GM13976 (cell line): ENCODE data around the gene CIAO2B.

Experiments used
- DNase-seq: peaks from one replicate; pipeline ENCODE4 v3.0.0; 2012; ENCODE audit warnings: low spot score
- in situ Hi-C: fragments of 300-500 bp; cut with MboI; formaldehyde crosslinking; loops from one replicate; pipeline ENCODE4 v1.12.0; 2022; ENCODE audit warnings: low sequenced_read_pairs, mixed read lengths, inconsistent platforms; ENCODE audit not compliant: unreplicated experiment
- TF ChIP-seq, protein P1 (sequence below): IDR thresholded peaks from 2 replicates; pipeline ENCODE4 v1.5.1; 2012; ENCODE audit warnings: borderline replicate concordance, mild to moderate bottlenecking; ENCODE audit not compliant: insufficient read depth; ENCODE audit errors: extremely low read depth, missing control alignments, control extremely low read depth

Gene CIAO2B

DNA sequence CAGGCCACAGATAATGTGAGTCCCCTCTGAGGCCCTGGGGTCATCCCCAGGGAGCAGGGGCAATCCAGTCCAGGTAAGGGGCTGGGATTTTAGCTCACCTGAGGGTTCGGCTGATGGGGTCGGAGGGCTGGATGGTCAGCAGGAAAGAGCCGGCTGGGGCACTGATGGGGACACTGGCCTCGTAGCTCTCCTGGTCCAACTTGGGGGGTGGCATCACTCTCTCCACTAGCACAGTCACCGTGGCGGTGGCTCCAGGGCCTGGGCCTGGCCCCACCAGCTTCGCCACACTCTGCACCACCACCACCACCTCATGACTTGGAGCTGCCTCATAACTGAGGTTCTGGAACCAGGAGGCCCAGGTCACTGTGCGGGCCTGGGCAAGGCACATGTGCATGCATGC is 22.4 kb downstream of the CIAO2B start:
- TF ChIP-seq, protein P1, sequence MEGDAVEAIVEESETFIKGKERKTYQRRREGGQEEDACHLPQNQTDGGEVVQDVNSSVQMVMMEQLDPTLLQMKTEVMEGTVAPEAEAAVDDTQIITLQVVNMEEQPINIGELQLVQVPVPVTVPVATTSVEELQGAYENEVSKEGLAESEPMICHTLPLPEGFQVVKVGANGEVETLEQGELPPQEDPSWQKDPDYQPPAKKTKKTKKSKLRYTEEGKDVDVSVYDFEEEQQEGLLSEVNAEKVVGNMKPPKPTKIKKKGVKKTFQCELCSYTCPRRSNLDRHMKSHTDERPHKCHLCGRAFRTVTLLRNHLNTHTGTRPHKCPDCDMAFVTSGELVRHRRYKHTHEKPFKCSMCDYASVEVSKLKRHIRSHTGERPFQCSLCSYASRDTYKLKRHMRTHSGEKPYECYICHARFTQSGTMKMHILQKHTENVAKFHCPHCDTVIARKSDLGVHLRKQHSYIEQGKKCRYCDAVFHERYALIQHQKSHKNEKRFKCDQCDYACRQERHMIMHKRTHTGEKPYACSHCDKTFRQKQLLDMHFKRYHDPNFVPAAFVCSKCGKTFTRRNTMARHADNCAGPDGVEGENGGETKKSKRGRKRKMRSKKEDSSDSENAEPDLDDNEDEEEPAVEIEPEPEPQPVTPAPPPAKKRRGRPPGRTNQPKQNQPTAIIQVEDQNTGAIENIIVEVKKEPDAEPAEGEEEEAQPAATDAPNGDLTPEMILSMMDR, result no peak
- in situ Hi-C loops, result no loop called here
- no peak for DNase-seq

DNA sequence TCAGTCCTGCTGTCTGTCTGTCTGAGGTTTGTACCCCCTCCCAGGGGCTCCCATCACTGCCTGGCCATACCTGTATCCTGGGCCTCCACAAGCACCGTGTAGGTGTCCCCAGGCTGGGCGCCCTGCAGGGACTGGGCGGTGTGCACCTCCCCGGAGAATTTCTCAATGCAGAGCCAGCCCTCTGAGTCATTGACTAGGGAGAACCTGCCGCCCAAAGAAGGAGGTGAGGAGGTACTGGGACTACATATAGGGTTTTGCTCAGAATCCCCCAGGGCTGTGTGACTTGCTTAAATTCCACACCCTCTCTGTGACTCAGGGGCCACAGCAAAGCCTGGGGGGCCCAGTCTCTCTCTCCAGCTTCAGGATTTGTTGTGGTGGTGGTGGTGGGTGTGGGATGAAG is 23.1 kb downstream of the CIAO2B start:
- in situ Hi-C loops, result no loop called here
- no peak for DNase-seq
- TF ChIP-seq, protein P1, result no peak

DNA sequence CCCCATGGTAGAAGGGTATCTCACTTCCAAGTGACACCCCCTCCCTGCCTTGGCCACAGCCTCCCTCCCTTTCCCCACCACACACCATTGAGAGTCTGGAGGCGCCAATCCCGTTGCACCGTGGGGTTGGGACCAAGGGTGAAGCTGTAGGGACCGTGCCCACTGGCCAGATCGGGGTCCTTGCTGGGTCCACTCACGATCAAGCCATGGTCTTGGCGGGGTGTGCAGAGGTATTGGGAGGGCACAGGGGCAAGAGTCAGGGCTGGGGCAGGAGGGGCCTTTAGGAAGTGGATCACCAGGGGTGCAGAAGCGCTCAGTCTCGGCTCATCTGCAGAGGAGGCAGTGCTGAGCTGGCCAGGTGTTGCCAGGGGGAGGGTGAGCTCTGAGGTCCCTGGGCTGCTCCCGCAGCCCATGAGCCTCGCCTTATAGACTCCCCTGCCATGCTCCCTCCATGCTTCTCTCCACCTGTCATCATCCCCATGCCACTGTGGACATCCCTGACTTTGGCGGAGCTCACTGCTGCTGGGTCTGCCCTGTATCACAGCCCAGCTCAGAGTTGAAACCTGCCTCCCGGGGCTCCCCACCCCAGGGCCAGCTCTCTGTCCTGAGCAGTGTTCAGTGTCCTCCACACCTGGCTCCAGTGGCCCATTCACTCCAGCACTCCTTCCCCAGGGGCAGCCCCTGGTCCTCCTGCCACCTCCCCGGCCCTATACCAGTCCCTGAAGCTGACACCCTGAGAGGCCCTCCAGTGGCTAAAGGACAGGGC is 23.8 kb downstream of the CIAO2B start:
- DNase-seq, result no peak
- in situ Hi-C loops, result no loop called here
- TF ChIP-seq, protein P1, result no peak

DNA sequence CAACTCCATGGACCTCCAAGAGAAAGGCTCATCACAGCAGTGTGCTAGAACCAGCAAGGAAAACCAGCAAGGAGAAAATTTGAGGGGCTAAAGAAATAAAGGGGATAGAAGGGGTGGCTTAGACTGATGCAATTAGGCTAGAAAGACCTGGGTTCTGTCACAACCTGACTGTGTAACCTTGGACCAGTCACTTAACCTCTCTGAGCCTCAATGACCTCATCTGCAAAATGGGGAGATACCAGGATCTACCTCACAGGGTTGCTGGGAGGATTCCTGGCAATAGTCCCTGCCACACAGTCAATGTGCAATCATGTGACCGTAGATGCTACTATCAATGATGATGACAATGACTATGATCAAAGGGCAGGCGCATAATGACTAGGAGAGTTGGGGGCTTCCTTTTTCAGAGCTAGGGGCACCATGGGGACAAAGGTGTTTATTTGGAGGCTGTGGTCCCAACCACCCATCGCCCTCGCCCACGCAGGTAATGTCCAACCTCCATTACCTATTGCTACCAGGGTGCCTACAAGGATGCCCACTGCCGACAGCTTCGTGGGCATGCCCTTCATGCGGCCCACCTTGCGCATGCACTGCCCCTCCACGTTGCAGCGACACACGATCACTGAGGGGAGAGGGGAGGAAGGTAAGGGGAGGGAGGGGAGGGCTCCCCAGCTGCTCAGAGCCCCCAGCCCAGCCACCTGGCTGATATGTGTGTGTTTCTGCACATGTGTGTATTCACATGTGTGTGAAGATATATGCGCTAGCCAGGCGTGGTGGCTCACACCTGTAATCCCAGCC is 25.2 kb downstream of the CIAO2B start:
- TF ChIP-seq, protein P1, result no peak
- in situ Hi-C loops, result no loop called here
- DNase-seq, result no peak

DNA sequence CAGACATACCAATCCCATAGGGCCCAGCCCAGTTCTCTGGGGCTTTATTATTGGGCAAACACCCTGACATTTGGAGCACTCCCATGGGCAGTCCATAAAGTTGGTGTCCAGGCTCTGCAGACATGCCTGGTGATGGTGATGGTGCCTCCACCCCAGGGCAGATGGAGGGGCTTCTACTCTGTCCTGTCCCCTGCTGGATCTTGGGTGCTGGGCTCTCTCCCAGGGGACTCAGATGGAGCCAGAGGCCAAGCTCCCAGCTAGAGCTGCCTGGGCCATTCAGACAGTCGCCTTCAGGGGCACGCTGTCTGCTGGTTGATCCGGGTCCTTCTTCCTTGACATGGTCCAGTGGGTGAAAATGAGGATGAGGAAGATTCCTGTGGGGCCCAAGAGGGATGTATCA is 26.1 kb downstream of the CIAO2B start:
- DNase-seq, result no peak
- in situ Hi-C loops, result no loop called here
- TF ChIP-seq, protein P1, result no peak

DNA sequence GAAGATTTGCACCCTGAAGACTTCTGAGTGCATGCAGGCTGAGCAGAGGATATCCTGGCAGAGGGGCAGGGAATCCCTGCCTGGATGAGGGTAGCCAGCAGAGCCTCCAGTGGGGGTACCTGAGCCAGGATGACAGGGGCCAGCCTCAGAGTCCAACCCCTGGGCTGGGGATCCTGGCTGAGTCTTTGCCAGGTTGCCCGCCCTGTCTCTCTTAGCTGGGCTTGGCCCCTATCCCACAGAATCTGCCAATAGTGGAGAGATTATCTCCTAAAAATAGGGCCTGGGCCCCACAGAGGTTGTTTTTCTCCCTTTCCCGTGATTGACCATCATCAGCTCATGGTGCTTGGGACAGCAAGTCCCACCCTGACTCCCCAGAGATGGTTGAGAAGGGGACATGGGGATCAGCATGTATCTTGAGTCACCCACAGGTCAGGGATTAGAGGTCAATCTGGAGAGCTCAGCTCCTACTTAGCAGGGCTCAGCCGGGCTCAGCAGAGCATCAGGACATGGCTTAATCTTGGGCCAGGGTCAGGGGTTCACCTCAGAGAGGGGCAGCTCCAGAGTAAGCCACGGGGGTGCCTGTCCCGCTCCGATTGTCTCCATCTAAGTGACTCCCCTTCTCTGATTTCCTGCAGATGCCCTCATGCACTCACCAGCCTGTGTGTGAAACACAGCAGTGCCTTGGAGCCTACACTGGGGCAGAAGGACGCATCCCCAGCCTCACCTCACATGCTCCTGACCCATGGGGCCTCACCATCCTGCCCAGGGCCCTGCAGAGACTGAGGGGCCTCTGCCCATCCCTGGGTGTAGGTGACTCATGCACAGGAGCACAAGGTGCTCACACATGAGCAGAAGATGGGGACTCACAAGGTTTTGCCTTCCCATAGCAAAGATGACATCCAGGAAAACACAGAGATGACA is 27.0 kb downstream of the CIAO2B start:
- TF ChIP-seq, protein P1, result no peak
- no peak for DNase-seq
- in situ Hi-C loops, result no loop called here
